Endodermal cell (in vitro differentiated cells): ENCODE results near the gene POP5. TPM values are rescaled to one million over a fixed set of nuclear protein-coding genes. Genes with fewer than 3 reads are reported as not detected.

Experiments
- DNase-seq: peaks from one replicate; pipeline ENCODE4 v3.0.0-alpha.2; 2017
- H3K27ac ChIP-seq: 2 replicates; pipeline ENCODE4 v1.5.1; 2013; ENCODE audit warnings: mild to moderate bottlenecking, low read depth, low read length, moderate library complexity
- H3K27me3 ChIP-seq: 2 replicates; pipeline ENCODE4 v1.6.1; 2013; ENCODE audit warnings: mild to moderate bottlenecking, low read length, moderate library complexity; ENCODE audit not compliant: insufficient read depth, control insufficient read depth, poor library complexity, severe bottlenecking
- H3K36me3 ChIP-seq: 2 replicates; pipeline ENCODE4 v1.7.0; 2013; ENCODE audit warnings: mild to moderate bottlenecking, low read length, moderate library complexity; ENCODE audit not compliant: control insufficient read depth, insufficient read depth
- H3K4me1 ChIP-seq: one replicate; pipeline ENCODE4 v1.7.0; 2013; ENCODE audit warnings: low read length; ENCODE audit not compliant: control insufficient read depth, insufficient read depth
- H3K4me3 ChIP-seq: 2 replicates; pipeline ENCODE4 v1.5.1; 2013; ENCODE audit warnings: mild to moderate bottlenecking, low read length, moderate library complexity
- H3K9ac ChIP-seq: 2 replicates; pipeline ENCODE4 v1.6.1; 2013; ENCODE audit warnings: mild to moderate bottlenecking, low read length, moderate library complexity; ENCODE audit not compliant: poor library complexity, severe bottlenecking; ENCODE audit errors: extremely low read depth
- H3K9me3 ChIP-seq: 2 replicates; pipeline ENCODE4 v1.6.1; 2013; ENCODE audit warnings: mild to moderate bottlenecking, low read length, moderate library complexity; ENCODE audit not compliant: control insufficient read depth
- H3K27ac Mint-ChIP-seq: 2 replicates; pipeline ENCODE4 v1.8.0; 2020; ENCODE audit warnings: mixed read lengths
- H3K27me3 Mint-ChIP-seq: 2 replicates; pipeline ENCODE4 v1.8.0; 2021; ENCODE audit warnings: mild to moderate bottlenecking, mixed read lengths; ENCODE audit not compliant: insufficient read depth
- H3K36me3 Mint-ChIP-seq: 2 replicates; pipeline ENCODE4 v1.8.0; 2020; ENCODE audit warnings: low read depth, mixed read lengths
- H3K4me1 Mint-ChIP-seq: 2 replicates; pipeline ENCODE4 v1.8.0; 2020; ENCODE audit warnings: mixed read lengths
- H3K4me3 Mint-ChIP-seq: 2 replicates; pipeline ENCODE4 v1.8.0; 2020; ENCODE audit warnings: mild to moderate bottlenecking, moderate library complexity, mixed read lengths
- H3K9me3 Mint-ChIP-seq: 2 replicates; pipeline ENCODE4 v1.8.0; 2020; ENCODE audit warnings: mild to moderate bottlenecking, mixed read lengths
- WGBS, 2 experiments: methylation state at CpG; one replicate each; pipeline versions ENCODE4 v1.1.5 to v1.1.7; 2013; ENCODE audit warnings: missing lambda C conversion rate in 2 of 2, mixed read lengths in 1 of 2; ENCODE audit not compliant: insufficient coverage in 1 of 2, insufficient read length in 1 of 2; 5-methylcytosine and 5-hydroxymethylcytosine counted together
- total RNA-seq, 2 donors: library from RNA; stranded (reverse); fragmentation: NEBNext Ultra II Directional in 1 of 2; extraction: Animal tissue kit (Norgen Biotek cat#: 25700) in 1 of 2; gene quantifications; 2 replicates in 1 of 2; 3 replicates in 1 of 2; pipeline ENCODE4 v1.2.1, GENCODE V29; 2021
- TF ChIP-seq, protein P1 (sequence below): fragments of 200-600 bp; sonication (generic); conservative IDR thresholded peaks from 2 replicates; pipeline ENCODE4 v1.5.0; 2021; ENCODE audit warnings: antibody characterized with exemption, mild to moderate bottlenecking

POP5 gene
- total RNA-seq, 2 donors from 2014 or later, result 52.5 to 53.0 TPM

GRCh38 chr12:120628919-120629318 lies 47.7 kb upstream of the POP5 start:
- Histone ChIP-seq H3K36me3 (no peaks in the 10 kb centered on the region), H3K9ac (no peak overlapping the region), H3K27ac (no peak overlapping the region), H3K27me3 (no peaks in the 10 kb centered on the region), H3K4me1 (no peaks in the 10 kb centered on the region), H3K4me3 (no peak overlapping the region), H3K9me3 (no peaks in the 10 kb centered on the region)
- 34 to 47% methylated on average over 4 of the region's 4 CpGs for WGBS, 2 experiments
- Mint-ChIP-seq H3K4me1 (no peaks in the 10 kb centered on the region), H3K9me3 (no peaks in the 10 kb centered on the region), H3K27ac (no peak overlapping the region), H3K27me3 (no peaks in the 10 kb centered on the region), H3K4me3 (no peak overlapping the region), H3K36me3 (no peaks in the 10 kb centered on the region)
- TF ChIP-seq, protein P1, sequence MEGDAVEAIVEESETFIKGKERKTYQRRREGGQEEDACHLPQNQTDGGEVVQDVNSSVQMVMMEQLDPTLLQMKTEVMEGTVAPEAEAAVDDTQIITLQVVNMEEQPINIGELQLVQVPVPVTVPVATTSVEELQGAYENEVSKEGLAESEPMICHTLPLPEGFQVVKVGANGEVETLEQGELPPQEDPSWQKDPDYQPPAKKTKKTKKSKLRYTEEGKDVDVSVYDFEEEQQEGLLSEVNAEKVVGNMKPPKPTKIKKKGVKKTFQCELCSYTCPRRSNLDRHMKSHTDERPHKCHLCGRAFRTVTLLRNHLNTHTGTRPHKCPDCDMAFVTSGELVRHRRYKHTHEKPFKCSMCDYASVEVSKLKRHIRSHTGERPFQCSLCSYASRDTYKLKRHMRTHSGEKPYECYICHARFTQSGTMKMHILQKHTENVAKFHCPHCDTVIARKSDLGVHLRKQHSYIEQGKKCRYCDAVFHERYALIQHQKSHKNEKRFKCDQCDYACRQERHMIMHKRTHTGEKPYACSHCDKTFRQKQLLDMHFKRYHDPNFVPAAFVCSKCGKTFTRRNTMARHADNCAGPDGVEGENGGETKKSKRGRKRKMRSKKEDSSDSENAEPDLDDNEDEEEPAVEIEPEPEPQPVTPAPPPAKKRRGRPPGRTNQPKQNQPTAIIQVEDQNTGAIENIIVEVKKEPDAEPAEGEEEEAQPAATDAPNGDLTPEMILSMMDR, result peak; percentile 68
- DNase-seq, result peak; percentile 91

GRCh38 chr12:120625557-120626419 lies 44.6 kb upstream of the POP5 start:
- WGBS, 2 experiments, result 93 to 95% methylated on average over 23 to 26 of the region's 26 CpGs
- Histone ChIP-seq H3K27ac (no peak overlapping the region), H3K4me3 (no peak overlapping the region), H3K9ac (no peak overlapping the region), H3K36me3 (no peaks in the 10 kb centered on the region), H3K27me3 (no peaks in the 10 kb centered on the region), H3K9me3 (no peaks in the 10 kb centered on the region), H3K4me1 (no peaks in the 10 kb centered on the region)
- no peaks in the 10 kb centered on the region for H3K36me3 Mint-ChIP-seq
- H3K27me3 Mint-ChIP-seq, result no peaks in the 10 kb centered on the region
- DNase-seq, result peak; percentile 87
- no peak overlapping the region for H3K27ac Mint-ChIP-seq
- H3K4me3 Mint-ChIP-seq, result no peak overlapping the region
- no peaks in the 10 kb centered on the region for H3K9me3 Mint-ChIP-seq
- H3K4me1 Mint-ChIP-seq, result no peaks in the 10 kb centered on the region
- TF ChIP-seq, protein P1, result peak; percentile 62

DNA sequence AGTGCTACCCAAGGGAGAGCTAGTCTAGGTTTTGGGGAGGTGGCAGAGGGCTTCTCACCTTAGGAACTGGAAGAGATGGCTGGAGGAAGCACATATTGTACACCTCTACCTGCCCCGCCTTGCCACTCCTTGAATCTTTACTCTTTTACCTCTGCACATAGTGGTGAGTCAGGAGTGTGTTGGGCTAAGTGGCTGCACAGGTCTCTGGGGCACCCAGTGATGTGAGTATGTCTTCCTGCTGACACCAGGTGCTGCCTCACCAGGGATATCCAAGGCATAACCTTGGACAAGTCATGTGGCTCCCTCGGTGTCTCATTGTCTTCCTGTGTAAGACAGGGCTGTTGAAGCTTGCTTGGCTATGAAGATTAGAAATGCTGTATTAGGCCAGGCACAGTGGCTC lies 39.4 kb upstream of the POP5 start:
- Histone ChIP-seq H3K36me3 (no peaks in the 10 kb centered on the region), H3K9me3 (no peaks in the 10 kb centered on the region), H3K4me1 (no peaks in the 10 kb centered on the region), H3K4me3 (no peak overlapping the region), H3K27ac (no peak overlapping the region), H3K27me3 (peaks cover 11% of the 10 kb centered on the region), H3K9ac (no peak overlapping the region)
- Mint-ChIP-seq H3K36me3 (no peaks in the 10 kb centered on the region), H3K4me1 (peaks cover 2% of the 10 kb centered on the region), H3K27me3 (peaks cover 7% of the 10 kb centered on the region), H3K27ac (no peak overlapping the region), H3K9me3 (peaks cover 4% of the 10 kb centered on the region), H3K4me3 (no peak overlapping the region)
- WGBS, 2 experiments, result 80 to 91% methylated on average over 1 to 2 of the region's 2 CpGs
- TF ChIP-seq, protein P1, result no peak
- DNase-seq, result no peak
